GM10847 (cell line): ENCODE data around the gene ZRSR2.

ENCODE experiments used
- POLR2A ChIP-seq: IDR thresholded peaks from 2 replicates; pipeline ENCODE4 v1.6.1; 2011; ENCODE audit not compliant: insufficient read length; ENCODE audit errors: extremely low read depth

Gene ZRSR2

GRCh38 chrX:15864023-15864422, 73.7 kb downstream of the ZRSR2 start:
- TF ChIP-seq POLR2A = no peak

DNA sequence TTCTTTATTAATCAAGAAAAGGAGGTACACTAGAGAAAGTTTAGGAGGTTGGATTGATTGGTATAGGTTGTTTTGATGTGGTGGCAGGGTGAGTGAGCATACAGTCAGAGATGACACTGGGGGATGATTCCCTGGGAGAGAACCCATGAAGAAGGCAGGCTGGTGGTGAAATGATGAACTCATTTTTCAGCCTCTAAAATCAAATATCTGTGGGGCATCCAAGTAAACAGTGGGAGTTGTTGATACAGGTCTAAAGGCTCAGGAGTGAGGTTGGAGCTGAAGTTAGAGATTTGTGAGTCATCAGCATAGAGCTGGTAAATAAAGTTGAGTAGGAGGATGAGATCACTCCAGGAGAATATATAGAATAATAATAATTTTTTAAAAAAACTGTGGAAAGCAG, 74.3 kb downstream of the ZRSR2 start:
- no peak for TF ChIP-seq POLR2A

DNA sequence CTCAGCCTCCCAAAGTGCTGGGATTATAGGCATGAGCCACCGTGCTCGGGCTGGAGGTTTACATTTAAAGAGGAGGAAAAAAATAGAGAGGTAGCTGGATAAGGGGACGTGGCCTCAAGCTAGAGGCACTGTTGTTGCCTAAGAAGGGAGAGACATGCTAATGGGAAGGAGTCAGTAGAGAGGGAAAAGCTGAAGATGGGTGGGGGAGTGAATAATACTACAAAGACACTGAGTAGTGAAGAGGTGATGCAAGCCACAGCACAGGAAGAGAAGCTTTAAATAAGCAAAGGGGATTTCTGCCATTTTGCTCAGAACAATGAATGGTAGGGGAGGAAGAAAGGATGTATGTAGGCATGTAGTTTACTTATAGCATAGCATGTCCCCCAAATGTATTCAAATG, 75.9 kb downstream of the ZRSR2 start:
- TF ChIP-seq POLR2A = no peak

- no peak for TF ChIP-seq POLR2A
These were observed 79.4 kb downstream of the ZRSR2 start for GRCh38 chrX:15869695-15870094.

DNA sequence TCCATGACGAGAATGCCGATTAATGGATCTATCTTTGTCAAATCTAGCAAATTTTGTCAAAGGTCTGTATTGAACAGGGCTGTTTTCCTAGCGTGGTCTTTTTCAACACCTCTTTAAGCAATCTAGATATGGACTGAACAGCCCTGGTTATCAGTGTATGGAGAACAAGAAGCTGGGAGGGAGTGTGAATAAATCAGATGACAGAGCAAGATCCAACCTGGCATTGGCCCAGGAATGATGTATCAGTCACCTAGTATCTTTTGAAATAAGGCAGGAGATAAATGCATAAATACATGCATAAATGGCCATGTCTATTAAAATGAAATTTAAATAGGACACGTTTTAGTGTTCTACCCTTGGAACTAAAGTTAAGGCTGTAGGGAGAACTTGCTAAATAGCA, 80.0 kb downstream of the ZRSR2 start:
- no peak for TF ChIP-seq POLR2A
